Hypothalamus (tissue), 51 donors: Measurements from ENCODE around the gene SLC35E4.
"Not testable (repeated sequence)": the region's sequence is repeated elsewhere in the genome, so short reads cannot be mapped to it uniquely, and the experiment has no call there.

Experiments used
- DNase-seq, 51 donors: peaks; one replicate each; lab custom pipeline; 2025; lab: John Stamatoyannopoulos, UW

Gene SLC35E4

DNA sequence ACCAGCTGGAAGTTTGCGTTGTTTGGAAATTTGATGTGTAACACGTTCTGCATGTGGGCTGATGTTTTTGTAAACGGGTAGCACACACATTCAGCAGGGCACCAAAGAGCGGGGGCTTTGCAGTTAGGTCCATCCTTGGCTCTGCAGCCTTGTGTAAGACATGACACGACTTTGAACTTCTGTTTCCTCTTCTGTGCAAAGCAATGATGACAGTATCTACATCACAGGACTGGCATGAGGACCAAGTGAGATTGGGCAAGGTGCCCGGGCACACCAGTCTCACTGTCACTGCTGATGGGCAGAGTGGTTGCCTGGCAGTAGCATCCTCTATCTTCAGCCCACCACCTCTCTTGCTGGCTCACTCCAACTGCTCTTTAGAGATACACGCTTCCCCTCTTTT is 25.3 kb upstream of the SLC35E4 start:
- peak in 5 of 51 donors; percentile 2 to 74 (median 19) for DNase-seq

DNA sequence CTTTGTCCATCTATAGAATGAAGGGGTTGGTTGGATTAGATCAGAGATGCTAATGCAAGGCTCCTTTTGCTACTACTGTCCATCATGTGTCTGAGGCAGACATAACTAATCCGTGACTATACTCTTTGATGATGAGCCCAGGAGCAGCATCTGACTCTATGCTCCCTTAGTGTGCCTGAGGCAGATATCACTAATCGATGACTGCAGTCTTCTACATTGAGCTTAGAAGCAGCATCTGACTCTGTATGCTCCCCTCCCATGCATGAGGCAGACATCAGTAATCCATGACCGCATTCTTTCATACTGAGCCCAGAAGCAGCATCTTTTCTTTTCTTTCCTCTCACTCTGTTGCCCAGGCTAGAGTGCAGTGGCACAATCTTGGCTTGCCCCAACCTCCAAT is 24.4 kb upstream of the SLC35E4 start:
- no peak for DNase-seq

GRCh38 chr22:30612789-30613188 is 22.8 kb upstream of the SLC35E4 start:
- DNase-seq: no peak

DNA sequence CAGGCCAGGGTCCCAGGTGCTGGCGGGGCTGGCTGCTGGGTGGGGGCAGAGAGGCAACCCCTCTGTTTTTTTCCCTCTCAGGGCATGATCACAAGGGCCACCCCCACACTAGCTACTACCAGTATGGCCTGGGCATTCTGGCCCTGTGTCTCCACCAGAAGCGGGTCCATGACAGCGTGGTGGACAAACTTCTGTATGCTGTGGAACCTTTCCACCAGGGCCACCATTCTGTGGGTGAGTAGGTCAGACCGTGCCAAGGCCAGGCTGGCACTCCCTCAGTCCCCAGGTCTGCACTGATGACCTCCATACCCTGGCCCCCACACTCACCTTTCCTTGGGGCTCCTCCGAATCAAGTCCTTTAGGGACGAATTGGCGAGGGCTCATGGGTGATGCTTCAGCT is 21.3 kb upstream of the SLC35E4 start:
- DNase-seq: no peak

- DNase-seq: no peak
Measured at GRCh38 chr22:30614879-30615278, 20.7 kb upstream of the SLC35E4 start.

DNA sequence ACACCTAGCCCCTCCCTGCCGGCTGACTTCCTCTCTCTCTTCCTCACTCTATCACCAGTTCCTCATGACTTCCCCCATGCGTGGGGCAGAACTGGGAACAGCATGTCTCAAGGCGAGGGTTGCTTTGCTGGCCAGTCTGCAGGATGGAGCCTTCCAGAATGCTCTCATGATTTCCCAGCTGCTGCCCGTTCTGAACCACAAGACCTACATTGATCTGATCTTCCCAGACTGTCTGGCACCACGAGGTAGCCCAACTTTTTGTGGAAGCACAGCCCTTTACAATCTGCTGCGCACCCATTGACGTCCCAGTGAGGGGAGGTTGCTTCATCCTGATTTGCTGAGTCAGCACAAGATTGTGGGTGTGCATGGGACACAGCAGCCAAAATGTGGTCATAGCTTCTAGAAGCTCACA is 20.0 kb upstream of the SLC35E4 start:
- no peak for DNase-seq

GRCh38 chr22:30617819-30618218 is 17.8 kb upstream of the SLC35E4 start:
- DNase-seq: no peak

- DNase-seq: not testable (repeated sequence)
Measured at GRCh38 chr22:30619909-30620308, 15.7 kb upstream of the SLC35E4 start.

DNA sequence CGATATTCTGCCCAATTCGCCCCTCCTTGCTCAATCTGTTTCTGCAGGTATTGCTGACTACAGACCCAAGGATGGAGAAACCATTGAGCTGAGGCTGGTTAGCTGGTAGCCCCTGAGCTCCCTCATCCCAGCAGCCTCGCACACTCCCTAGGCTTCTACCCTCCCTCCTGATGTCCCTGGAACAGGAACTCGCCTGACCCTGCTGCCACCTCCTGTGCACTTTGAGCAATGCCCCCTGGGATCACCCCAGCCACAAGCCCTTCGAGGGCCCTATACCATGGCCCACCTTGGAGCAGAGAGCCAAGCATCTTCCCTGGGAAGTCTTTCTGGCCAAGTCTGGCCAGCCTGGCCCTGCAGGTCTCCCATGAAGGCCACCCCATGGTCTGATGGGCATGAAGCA is 9.2 kb upstream of the SLC35E4 start:
- no peak for DNase-seq

DNA sequence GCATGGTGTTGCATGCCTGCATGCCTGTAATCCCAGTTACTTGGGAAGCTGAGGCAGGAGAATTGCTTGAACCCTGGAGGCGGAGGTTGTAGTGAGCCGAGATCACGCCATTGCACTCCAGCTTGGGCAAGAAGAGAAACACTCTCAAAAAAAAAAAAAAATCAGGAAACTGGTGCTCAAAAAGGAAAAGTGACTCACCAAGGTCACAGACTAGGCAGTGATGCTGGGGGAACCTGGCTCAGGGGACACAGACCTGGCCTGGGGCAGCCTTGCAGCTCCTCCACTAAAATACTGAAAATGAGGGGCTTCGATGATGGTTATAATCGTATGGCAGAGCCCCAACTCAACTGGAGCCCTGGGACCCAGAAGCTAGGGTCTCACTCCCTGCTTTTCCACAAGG is 8.1 kb upstream of the SLC35E4 start:
- no peak for DNase-seq

- peak in 22 of 51 donors; percentile 9 to 65 (median 32) for DNase-seq
Measured at GRCh38 chr22:30628491-30628890, 7.1 kb upstream of the SLC35E4 start.

DNA sequence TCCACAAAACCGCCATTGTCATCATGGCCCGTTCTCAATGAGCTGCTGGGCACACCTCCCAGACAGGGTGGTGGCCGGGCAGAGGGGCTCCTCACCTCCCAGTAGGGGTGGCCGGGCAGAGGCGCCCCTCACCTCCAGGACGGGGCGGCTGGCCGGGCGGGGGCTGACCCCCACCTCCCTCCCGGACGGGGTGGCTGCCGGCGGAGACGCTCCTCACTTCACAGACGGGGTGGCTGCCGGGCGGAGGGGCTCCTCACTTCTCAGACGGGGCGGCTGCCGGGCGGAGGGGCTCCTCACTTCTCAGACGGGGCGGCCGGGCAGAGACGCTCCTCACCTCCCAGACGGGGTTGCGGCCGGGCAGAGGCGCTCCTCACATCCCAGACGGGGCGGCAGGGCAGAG is 4.1 kb upstream of the SLC35E4 start:
- DNase-seq: not testable (repeated sequence)

DNA sequence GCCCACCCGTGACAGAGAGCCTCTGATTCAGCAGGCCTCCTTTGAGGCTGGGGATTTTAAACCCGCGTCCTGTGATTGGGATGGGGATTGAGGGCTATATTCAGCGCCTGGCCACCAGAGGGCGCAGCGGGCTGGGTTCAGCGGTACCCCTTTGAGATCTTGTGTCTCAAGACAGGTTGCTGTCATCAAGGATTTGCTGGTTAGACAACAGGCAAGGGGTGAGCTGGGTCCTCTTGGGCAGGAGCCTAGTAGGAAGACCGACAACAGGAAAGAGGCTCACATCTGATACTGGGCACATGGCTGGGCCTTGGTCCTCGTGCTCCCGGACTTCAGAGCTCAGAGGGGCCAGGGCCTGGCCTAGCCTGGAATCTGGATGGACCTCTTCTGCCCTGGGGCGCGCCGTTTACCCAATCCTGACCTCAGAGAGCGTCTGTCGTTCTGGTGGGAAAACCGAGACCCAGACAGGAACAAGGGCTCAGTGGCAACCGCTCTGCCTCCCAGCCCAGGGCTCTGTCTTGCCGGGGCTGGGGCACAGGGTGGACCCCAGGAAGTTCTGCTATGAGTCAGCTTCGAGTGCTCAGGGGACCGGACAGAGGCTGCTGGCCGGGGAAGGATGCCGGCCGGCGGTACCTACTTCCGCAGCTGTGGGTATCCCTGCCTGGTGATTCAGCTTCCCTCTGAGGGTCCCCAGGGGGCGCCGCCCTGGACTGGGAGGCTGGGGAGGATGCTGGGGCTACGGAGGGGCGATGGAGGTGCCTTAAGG is 929 bp upstream of the SLC35E4 start:
- peak; percentile 39 to 92 (median 80) for DNase-seq

GRCh38 chr22:30636226-30637077 is 871 bp downstream of the SLC35E4 start:
- DNase-seq: peak in 26 of 51 donors; percentile 15 to 60 (median 44)

DNA sequence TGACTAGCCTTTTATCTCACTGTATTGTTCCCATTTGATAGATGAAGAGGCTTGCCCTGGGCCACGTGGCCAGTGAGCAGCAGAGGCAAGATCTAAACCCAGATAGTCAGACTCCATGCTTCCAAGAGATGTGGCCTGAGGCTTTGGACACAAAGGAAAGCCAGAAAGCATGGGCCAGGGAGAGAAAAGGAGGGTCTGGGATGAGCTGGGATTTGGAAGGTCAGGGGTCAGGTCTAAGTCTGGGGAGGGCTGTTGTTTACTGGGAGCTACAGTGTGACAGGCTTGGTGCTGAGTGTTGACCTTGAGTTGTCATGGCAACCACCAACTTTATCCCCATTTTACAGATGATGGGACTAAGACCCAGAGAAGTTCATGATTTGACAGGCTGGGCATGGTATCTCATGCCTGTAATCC is 2.1 kb downstream of the SLC35E4 start:
- DNase-seq: no peak

DNA sequence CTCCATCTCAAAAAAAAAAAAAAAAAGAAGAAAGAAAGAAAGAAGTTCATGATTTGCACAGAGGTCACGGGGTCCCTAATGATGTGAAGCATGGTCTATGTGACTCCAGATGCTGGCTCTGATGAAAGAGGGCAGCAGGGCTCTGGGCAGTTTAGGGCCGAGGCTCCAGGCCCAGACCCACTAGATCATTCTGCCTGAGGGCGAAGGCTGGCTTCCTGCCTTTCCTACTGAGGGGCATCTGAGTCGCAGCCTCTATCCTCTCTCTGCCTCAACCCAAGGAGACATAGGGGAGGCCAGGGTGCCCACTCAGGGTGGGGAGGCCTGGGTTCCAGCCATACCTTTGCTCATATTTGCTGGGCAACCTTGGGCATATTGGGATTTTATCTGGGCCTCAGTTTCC is 4.8 kb downstream of the SLC35E4 start:
- DNase-seq: no peak

GRCh38 chr22:30640839-30641430 is 5.4 kb downstream of the SLC35E4 start:
- no peak for DNase-seq

- DNase-seq: peak in 17 of 51 donors; percentile 8 to 54 (median 21)
Measured at GRCh38 chr22:30643055-30643875, 7.7 kb downstream of the SLC35E4 start.

DNA sequence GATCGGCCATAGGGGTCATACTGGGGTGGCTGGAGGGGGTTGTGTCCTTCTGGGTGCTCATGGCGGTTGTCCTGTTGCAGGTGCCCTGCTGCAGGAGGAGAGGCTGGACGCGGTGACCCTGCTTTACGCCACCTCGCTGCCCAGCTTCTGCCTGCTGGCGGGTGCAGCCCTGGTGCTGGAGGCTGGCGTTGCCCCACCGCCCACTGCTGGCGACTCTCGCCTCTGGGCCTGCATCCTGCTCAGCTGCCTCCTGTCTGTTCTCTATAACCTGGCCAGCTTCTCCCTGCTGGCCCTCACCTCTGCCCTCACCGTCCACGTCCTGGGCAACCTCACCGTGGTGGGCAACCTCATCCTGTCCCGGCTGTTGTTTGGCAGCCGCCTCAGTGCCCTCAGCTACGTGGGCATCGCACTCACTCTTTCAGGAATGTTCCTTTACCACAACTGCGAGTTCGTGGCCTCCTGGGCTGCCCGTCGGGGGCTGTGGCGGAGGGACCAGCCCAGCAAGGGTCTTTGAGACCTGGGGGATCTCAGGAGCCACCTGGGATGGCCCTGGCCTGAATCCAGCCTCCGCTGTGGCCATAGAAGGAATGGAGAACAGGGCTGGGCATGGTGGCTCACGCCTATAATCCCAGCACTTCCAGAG is 11.1 kb downstream of the SLC35E4 start:
- no peak for DNase-seq

DNA sequence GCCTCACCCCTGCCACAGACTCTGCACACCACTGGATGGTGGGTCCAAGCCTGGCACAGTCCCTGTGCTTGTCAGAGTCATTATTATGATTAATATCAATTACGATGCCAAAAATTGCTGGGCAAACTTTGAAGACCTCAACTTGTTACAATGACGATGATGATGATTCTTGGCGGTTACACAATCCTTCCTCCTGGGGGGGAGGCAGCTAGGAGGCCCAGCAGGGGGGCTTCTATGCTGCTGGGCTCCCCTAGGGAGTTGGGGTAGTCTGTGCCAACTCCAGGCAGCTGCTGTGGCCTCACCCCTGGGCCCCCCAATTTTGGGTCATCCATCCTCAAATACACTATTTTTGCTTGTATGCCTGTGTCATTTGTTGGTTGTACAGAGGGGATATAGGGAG is 12.0 kb downstream of the SLC35E4 start:
- DNase-seq: no peak
